Neural cell (in vitro differentiated cells): Measurements from ENCODE around the gene UGT1A1.

Experiments
- EP300 ChIP-seq: fragments of 450-650 bp; conservative IDR thresholded peaks from 2 replicates; pipeline ENCODE4 v1.6.1; 2014; ENCODE audit warnings: antibody characterized with exemption, mild to moderate bottlenecking, moderate library complexity; ENCODE audit not compliant: poor library complexity, severe bottlenecking
- EZH2 ChIP-seq: fragments of 200-600, 300-800 bp; shearing (Covaris generic), sonication (generic); IDR thresholded peaks from 2 replicates; pipeline ENCODE4 v1.6.1; 2014; ENCODE audit warnings: antibody characterized with exemption, low read length, borderline replicate concordance, mild to moderate bottlenecking; ENCODE audit not compliant: insufficient read depth, poor library complexity, severe bottlenecking
- RAD21 ChIP-seq: fragments of 450-650 bp; conservative IDR thresholded peaks from 2 replicates; pipeline ENCODE4 v1.6.1; 2014; ENCODE audit warnings: antibody characterized with exemption, mild to moderate bottlenecking, moderate library complexity
- TF ChIP-seq, protein P1 (sequence below): fragments of 450-650 bp; IDR thresholded peaks from 2 replicates; pipeline ENCODE4 v1.5.1; 2014; ENCODE audit warnings: antibody characterized with exemption, mild to moderate bottlenecking, moderate library complexity; ENCODE audit not compliant: poor library complexity, severe bottlenecking

DNA sequence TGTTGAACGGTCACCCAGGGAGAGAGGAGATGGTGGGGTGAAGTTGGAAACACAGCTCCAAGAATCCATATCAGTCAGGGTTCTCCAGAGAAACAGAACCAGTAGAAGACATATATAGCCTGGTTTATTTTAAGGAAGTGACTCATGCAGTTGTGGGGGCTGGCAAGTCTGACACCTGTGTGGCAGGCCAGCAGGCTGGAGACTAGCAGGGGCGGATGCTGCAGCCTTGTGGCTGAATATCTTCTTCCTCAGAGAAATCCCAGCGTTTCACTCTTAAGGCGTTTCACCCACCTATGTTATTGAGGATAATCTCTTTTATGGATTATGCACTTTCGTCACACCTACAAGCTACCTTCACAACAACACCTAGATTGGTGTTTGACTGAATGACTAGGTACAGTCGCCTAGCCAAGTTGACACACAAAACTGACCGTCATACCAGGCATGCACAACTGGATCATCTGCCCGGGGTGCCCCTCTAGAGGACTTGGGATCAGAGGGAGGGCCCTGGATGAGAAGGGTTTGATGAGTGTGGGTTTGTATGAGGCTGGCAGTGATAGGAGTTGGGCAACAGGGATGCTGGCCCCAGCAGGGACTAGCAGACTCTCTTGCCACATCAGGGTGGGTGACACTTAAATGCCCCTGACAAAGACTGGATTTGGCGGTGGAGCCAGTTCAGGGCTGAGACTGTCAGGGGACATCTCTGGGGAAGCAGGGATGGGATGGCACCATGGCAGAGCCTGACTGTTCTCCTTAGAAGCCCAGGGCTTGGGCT is 41.5 kb downstream of the UGT1A1 start:
- TF ChIP-seq EZH2 (no peak), EP300 (no peak), RAD21 (no peak)
- TF ChIP-seq, protein P1, sequence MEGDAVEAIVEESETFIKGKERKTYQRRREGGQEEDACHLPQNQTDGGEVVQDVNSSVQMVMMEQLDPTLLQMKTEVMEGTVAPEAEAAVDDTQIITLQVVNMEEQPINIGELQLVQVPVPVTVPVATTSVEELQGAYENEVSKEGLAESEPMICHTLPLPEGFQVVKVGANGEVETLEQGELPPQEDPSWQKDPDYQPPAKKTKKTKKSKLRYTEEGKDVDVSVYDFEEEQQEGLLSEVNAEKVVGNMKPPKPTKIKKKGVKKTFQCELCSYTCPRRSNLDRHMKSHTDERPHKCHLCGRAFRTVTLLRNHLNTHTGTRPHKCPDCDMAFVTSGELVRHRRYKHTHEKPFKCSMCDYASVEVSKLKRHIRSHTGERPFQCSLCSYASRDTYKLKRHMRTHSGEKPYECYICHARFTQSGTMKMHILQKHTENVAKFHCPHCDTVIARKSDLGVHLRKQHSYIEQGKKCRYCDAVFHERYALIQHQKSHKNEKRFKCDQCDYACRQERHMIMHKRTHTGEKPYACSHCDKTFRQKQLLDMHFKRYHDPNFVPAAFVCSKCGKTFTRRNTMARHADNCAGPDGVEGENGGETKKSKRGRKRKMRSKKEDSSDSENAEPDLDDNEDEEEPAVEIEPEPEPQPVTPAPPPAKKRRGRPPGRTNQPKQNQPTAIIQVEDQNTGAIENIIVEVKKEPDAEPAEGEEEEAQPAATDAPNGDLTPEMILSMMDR: no peak
